ENCODE measurements around the gene TMEM151A. TPM values are rescaled to one million over a fixed set of nuclear protein-coding genes. Genes with fewer than 3 reads are reported as not detected.
A peak's percentile ranks its signal among the peaks of the same experiment; 100 is the strongest.
"Not testable (repeated sequence)": the region's sequence is repeated elsewhere in the genome, so short reads cannot be mapped to it uniquely, and the experiment has no call there.

The TMEM151A gene
- total RNA-seq, 1 experiment from 2014 or later = not detected

DNA sequence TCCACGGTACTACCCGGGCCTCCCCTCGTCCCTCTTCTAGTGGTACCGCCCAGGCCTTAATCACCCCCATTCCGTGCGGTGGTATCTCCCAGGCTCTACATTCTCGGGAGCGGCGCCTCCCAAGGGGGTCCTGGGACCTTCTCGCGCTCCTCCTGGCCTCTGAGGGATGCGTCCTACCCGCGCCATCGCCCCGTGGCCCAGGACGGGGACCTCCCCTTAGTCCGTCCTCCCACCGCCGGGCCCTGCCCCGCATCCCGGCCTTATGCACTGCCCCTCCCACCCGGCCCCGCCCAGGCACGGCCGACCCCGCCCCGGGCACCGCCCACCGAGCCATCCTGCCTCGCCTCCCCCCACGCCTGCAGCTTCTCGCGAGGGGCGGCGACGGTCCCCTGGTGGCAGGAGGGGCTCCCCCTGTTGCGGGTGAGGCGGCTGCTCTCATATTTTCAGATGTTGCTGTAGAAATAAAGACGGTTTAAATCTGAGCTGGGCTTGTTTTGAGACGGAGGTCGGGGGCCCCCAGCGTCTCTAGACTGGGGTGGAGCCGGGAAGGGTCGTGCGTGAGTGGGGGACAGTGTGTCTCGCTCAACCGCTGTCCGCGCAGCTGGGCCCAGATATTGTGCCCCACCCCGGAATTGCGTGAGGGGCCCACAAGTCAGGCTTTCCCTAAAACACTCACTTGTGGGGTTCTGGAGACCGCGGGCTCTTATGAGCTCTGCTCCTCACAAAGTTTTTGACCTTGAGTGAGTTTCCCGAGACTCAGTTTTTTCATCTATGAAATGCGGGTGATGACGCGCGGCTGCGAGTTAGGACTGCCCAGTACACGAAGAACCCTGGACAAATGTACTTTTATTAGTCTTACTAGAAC is 24.1 kb upstream of the TMEM151A start:
- DNase-seq (ENCODE audit: low read depth) = peak; percentile 84

DNA sequence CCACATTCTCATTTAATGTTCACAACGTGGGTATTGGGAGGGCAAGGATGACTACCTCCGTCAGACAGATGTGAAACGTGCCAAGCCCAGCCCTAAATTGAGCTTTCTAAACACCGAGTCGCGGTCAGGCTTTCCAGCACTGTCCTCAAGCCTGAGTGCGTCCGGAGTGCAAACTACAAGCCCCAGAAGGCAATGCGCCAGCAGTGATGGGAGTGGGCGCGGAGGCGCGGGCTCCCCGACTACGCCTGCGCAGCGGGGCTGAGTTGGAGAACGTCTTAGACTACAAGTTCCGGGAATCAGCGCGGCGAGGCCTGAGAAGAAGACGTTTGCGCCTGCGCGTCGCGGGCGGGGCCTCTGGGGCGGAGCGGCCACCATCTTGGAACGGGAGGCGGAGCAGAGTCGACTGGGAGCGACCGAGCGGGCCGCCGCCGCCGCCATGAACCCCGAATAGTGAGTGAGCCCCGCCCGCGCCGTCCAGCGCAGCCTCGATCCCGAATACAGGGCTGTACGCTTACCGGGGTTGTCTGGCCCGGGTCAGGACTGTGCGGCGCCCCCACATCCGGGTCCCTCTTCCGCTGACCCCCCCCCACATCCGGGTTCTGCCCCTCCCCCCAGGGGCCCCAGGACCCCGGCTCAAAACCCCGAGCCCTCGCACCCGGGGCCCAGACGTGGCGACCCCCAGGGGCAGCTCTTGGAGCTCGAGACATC is 23.3 kb upstream of the TMEM151A start, which contains the start of gene RAB1B:
Gene RAB1B, plus strand, starts transcription at position 396 of the 708 bp plus-strand sequence. Its CDS starts 41 bp downstream, at position 437.
- DNase-seq (ENCODE audit: low read depth) = peak; percentile 99

GRCh38 chr11:66268952-66269905 is 22.5 kb upstream of the TMEM151A start:
- peak; percentile 54 for DNase-seq (ENCODE audit: low read depth)

DNA sequence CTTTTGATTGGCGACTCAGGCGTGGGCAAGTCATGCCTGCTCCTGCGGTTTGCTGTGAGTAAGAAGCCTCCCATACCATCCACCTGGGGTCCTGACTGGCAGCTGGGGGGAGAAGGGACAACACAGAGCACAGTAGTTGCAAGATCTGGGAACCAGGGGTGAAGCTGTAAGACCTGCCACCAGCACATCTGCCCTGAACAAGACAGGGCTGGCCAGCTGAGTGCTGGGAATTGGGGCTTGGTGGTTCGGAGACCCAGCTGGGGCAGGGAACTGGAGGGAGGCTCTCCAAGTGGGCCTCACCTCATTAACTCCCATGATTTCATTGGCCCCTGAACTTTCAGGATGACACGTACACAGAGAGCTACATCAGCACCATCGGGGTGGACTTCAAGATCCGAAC is 19.9 kb upstream of the TMEM151A start:
- no peak for DNase-seq (ENCODE audit: low read depth)

- DNase-seq (ENCODE audit: low read depth) = no peak
Measured at GRCh38 chr11:66272596-66272995, 19.1 kb upstream of the TMEM151A start.

- DNase-seq (ENCODE audit: low read depth) = no peak
Measured at GRCh38 chr11:66274219-66274618, 17.5 kb upstream of the TMEM151A start.

DNA sequence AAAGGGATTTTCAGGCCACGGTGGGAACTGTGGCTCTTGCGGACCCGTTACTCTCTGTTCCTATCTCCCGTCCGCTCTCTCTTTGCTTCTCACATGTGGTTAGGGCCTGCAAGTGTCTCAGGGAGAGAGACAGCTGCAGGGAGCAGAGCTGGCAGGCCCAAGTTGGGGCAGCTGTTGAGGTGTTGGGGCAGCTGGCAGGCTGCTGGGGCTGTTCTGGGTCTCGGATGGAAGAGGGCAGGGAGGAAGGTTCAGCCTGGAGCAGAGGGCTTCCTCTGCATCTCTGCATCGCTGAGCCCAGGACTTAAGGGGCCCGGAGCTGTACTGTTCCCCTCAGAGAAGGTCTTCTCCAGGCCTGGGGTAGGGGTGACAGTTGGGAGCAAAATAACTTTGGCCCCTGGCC is 16.3 kb upstream of the TMEM151A start:
- DNase-seq (ENCODE audit: low read depth) = no peak

GRCh38 chr11:66275984-66276612 is 15.6 kb upstream of the TMEM151A start:
- no peak for DNase-seq (ENCODE audit: low read depth)

DNA sequence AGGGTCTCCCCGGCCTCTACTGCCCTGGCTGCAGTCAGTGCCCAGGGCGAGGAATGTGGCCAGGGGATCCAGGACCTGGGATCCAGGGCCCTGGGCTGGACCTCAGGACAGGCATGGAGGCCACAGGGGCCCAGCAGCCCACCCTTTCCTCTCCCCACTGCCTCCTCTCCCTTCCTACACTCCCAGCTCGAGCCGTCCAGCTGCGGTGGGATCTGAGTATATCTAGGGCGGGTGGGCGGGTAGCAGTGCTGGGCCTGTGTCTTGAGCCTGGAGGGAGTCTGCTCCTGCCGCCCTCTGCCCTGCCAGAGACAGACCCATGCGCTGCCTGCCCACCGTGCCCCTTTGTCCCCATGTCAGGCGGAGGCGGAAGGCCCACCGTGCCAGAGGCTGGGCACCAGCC is 15.1 kb upstream of the TMEM151A start:
- not testable (repeated sequence) for DNase-seq (ENCODE audit: low read depth)

DNA sequence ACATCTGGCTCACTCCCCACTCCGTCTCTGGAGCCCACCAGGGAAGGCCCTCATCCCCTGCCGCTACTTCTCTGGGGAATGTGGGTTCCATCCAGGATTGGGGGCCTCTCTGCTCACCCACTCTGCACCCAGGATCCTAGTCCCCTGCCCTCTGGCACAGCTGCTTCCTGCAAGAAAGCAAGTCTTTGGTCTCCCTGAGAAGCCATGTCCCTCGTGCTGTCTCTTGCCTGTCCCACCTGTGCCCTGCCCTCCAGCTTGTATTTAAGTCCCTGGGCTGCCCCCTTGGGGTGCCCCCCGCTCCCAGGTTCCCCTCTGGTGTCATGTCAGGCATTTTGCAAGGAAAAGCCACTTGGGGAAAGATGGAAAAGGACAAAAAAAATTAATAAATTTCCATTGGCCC is 14.6 kb upstream of the TMEM151A start:
- DNase-seq (ENCODE audit: low read depth) = not testable (repeated sequence)

DNA sequence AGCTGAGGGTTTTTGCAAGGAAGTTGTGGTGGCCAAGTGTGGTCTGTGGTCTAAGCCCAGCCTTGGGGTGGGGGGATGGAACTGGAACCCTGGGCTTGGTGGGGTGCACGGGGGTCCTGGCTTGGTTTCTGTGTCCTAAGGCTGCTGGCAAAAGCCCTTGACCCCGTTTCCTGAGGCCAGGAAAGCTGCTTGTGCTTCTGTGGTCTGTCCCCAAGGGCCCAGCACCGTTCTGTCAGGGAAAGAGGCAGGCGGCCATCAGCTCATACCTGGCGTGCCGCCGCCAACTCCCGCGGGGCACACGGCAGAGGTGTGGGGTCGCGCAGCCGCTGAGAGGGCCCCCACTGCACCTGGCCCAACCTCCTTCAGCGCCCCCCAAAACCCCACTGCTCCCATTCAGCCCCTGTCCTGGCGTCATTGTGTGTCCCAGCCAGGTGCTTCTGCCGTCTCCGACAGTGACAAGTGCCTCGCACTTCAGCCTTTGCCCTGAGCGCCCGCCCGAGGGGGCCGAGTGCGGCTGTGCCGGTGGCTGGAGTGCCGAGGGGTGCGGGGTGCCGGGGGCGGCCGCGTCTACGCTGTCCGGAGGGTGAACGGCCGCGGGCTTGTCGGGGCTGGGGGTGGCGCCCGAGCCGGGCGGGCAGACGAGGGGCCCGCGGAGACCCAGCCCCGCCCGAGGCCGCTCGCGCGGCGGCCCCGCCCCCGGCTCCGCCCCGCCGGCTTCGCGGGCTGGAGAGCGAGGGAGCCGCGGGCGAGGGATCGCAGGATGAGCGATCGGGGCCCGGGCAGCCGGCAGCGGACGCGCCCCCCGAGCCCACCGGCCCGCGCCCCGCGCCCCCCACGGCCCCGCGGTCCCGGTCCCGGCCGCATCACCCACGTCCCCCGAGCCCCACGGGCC is 14.0 kb upstream of the TMEM151A start, which contains the start of gene CNIH2:
Gene CNIH2, plus strand, starts transcription at position 705 of the 892 bp plus-strand sequence. CDS start 282 bp downstream, outside the sequence.
- no peak for DNase-seq (ENCODE audit: low read depth)

GRCh38 chr11:66278363-66279091 is 13.2 kb upstream of the TMEM151A start:
- peak; percentile 65 for DNase-seq (ENCODE audit: low read depth)

DNA sequence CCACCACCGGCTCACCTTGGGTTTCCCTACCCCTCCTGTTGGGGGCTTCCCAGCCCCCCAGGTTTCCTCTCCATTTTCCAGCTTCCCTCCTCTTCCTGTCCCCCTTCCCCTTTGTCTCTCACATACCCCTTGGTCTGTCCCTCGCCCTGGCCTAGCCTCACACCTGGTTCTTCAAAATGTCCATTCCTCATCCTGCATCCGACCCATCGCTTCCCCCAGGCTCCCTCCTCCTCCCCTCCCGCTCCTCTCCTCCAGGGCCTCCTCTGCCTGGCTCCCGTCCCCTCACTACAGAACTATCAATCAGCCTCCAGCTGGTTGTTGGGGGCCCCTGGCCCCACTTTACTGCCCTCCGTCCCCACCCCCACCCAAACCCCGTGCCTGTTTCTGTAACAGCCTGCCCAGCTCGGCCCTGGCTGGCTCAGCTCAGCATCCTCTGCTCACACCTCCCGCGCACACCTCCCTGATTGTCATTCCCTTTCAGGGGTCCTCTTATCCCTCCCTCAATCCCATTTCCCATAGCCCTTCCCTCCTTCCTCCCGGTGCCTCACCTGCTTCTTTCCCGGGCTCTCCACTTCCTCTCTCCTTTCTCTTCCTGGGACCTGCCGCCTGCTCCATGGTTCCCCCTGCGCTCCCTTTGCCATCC is 12.5 kb upstream of the TMEM151A start:
- no peak for DNase-seq (ENCODE audit: low read depth)

DNA sequence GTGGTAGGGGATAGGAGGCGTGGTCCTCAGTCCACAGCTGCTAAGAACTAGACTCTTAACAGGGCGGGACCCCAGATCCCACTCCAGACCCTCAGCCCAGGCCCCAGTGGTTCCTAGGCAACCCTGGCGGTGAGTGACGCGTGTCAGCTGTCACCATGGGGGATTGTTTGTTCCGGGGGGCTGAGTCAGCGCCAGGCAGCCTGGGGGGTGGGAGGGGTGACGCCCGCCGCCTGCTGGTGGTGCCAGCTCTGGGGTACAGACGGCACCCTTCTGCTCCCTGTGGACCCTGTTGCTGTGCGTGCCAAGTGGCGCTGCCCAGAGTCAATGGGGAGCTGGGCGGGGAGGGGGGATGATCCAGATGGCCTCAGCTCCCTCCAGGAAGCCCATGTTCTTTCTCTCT is 11.3 kb upstream of the TMEM151A start:
- DNase-seq (ENCODE audit: low read depth) = no peak

DNA sequence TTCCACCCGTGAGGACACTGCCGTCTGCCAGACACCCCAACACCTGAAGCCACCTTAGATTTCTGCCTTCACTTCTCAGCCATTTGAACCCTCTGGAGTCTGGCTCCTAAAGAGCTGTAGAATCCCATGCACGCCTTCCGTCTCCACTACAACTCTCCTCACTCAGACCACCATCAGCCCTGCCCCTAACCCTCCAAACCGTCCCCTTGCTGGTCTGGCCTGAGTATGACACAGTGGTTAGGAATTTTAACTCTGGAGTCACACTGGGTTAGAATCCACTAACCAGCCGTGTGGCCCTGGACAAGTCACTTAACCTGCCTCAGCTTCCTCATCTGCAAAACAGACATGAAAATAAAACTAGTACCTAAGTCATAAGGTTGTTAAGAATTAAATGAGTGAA is 10.7 kb upstream of the TMEM151A start:
- DNase-seq (ENCODE audit: low read depth) = no peak

DNA sequence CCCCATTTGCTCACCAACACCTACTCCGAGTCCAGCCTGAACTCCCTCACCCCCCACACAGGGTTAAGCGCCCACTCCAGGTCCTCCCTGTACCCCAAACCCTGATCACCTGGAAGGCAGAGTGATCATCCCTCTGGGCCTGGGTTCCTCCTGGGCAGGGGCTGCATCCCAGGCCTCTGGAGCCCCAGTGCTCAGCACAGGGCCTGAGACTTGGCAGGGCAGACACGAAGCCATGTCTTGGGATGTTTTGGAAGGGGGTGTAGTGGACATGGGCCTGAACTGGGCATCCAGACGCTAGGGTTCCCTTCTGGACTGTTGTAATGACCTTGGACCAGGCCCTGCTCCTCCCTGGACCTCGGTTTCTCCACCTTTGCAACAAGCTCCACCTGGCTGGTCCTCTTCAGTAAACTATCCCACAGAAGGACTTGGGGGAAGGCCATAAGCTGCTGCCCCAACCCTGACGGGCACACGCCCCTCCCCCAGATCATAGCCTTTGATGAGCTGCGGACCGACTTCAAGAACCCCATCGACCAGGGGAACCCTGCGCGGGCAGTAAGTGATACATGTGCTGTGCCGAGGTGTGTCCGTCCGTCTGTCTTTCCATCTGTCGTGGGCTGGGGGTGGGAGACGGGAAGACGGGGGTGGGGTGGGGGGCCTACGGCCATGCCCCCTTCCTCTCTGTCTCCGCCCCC is 9.8 kb upstream of the TMEM151A start:
- no peak for DNase-seq (ENCODE audit: low read depth)

DNA sequence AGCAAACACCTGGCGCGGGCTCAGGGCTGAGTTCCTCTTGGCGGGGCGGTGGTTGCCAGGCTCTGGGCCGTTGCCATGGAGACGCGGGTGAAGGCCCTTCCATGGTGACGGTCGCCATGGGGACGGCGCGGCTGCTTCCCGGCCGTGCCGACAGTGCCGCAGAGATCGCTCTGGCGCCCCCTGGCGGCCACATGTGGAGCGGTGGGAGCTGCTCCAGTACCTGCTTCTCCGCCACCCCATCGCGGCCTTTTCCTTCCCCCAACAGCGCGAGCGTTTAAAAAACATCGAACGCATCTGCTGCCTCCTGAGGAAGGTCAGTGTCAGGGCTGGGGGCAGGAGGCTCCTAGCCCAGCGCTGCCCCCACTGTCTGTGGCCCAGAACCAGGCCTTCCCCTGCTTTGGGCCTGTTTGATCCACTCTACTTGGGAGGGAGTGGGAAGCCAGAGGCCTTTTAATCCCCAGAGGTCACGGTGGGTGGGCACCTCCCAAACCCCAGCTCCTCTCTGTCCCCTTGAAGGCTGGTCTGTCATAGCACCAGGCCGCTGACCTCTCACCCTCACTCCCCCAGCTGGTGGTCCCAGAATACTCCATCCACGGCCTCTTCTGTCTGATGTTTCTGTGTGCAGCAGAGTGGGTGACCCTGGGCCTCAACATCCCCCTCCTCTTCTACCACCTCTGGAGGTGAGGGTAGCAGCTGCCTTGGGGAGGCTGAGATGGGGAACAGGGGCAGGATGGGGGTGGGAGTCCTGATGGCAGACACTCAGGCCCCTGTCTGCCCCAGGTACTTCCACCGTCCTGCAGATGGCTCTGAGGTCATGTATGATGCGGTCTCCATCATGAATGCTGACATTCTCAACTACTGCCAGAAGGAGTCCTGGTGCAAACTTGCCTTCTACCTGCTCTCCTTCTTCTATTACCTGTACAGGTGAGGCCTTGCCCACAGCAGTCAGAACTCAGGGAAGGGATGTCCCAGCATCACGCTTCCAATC is 8.9 kb upstream of the TMEM151A start:
- peak; percentile 93 for DNase-seq (ENCODE audit: low read depth)

Data from RPMI7951 (cell line).